A549 (cell line): Measurements from ENCODE around the gene TMC4.

Experiments
- KDM1A ChIP-seq: fragments of 200-600 bp; sonication (generic); IDR thresholded peaks from 2 replicates; pipeline ENCODE4 v1.6.1; 2016; ENCODE audit warnings: low read depth, mild to moderate bottlenecking
- TF ChIP-seq, protein P1 (sequence below): fragments of >200 bp; sonication (Bioruptor Twin); formaldehyde crosslinking; IDR thresholded peaks from 3 replicates; pipeline ENCODE4 v1.5.1; 2016

- no peak for TF ChIP-seq KDM1A
- TF ChIP-seq, protein P1, sequence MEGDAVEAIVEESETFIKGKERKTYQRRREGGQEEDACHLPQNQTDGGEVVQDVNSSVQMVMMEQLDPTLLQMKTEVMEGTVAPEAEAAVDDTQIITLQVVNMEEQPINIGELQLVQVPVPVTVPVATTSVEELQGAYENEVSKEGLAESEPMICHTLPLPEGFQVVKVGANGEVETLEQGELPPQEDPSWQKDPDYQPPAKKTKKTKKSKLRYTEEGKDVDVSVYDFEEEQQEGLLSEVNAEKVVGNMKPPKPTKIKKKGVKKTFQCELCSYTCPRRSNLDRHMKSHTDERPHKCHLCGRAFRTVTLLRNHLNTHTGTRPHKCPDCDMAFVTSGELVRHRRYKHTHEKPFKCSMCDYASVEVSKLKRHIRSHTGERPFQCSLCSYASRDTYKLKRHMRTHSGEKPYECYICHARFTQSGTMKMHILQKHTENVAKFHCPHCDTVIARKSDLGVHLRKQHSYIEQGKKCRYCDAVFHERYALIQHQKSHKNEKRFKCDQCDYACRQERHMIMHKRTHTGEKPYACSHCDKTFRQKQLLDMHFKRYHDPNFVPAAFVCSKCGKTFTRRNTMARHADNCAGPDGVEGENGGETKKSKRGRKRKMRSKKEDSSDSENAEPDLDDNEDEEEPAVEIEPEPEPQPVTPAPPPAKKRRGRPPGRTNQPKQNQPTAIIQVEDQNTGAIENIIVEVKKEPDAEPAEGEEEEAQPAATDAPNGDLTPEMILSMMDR = no peak
Measured at GRCh38 chr19:54186351-54186750, 13.4 kb upstream of the TMC4 start.
